ENCODE results near the gene PCDHA1.

DNA sequence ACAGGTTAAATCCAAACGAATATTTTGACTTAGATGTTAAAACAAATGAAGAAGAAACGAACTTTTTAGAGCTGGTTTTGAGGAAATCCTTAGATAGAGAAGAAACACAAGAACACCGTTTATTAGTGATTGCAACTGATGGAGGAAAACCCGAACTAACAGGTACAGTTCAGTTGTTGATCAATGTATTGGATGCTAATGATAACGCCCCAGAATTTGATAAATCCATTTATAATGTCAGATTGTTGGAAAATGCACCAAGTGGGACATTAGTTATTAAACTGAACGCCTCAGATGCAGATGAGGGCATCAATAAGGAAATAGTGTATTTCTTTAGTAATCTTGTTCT lies 36.3 kb downstream of the PCDHA1 start:
- TF ChIP-seq, protein P1, sequence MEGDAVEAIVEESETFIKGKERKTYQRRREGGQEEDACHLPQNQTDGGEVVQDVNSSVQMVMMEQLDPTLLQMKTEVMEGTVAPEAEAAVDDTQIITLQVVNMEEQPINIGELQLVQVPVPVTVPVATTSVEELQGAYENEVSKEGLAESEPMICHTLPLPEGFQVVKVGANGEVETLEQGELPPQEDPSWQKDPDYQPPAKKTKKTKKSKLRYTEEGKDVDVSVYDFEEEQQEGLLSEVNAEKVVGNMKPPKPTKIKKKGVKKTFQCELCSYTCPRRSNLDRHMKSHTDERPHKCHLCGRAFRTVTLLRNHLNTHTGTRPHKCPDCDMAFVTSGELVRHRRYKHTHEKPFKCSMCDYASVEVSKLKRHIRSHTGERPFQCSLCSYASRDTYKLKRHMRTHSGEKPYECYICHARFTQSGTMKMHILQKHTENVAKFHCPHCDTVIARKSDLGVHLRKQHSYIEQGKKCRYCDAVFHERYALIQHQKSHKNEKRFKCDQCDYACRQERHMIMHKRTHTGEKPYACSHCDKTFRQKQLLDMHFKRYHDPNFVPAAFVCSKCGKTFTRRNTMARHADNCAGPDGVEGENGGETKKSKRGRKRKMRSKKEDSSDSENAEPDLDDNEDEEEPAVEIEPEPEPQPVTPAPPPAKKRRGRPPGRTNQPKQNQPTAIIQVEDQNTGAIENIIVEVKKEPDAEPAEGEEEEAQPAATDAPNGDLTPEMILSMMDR (IDR thresholded peaks at IDR 0.05 in 8 of 11, conservative IDR thresholded peaks at IDR 0.05 in 3 of 11): no peak
- no peak for TF ChIP-seq POLR2A (IDR thresholded peaks at IDR 0.05)
- no peak for TF ChIP-seq POLR2AphosphoS5 (IDR thresholded peaks at IDR 0.05)

All from spleen (tissue), 7 donors.